ENCODE data around the gene ST3GAL5.

DNA sequence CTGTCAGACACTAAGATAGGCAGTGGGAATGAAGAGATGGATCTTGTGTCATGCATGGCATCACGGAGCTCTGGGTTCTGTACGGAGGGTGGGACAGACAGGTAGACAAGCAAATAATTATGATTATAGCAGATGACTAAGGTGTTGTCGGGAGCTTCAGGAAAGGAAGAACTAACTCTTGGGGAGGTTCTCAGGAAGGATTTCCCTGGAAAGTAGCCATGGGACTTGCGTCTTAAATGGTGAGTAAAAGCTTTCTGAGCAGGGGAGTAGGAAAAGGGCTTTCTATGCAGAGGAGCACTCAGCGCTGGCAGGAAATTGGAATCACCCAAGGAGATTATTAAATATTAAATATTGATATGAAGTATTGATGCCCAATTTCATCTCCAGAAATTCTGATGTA lies 99.5 kb downstream of the ST3GAL5 start:
- TF ChIP-seq YY1 (IDR thresholded peaks at IDR 0.05; ENCODE audit: insufficient read depth, insufficient read length) (no peak), ZNF274 (IDR thresholded peaks at IDR 0.05; ENCODE audit: low read depth, low read length) (no peak), SUZ12 (IDR thresholded peaks at IDR 0.05; ENCODE audit: extremely low read depth, insufficient read depth, insufficient read length) (no peak)
